HG03558 (cell line): ENCODE measurements around the gene CX3CL1.
"Not testable (repeated sequence)": the region's sequence is repeated elsewhere in the genome, so short reads cannot be mapped to it uniquely, and the experiment has no call there.

Source experiments
- ATAC-seq: cut with Tn5 transposase; IDR thresholded peaks from one replicate; pipeline ENCODE4 v1.9.1; 2021; ENCODE audit warnings: moderate number of reproducible peaks; ENCODE audit not compliant: unreplicated experiment; ENCODE audit errors: extremely low read depth

The CX3CL1 gene

GRCh38 chr16:57356547-57356946 lies 15.7 kb upstream of the CX3CL1 start:
- no peak for ATAC-seq

DNA sequence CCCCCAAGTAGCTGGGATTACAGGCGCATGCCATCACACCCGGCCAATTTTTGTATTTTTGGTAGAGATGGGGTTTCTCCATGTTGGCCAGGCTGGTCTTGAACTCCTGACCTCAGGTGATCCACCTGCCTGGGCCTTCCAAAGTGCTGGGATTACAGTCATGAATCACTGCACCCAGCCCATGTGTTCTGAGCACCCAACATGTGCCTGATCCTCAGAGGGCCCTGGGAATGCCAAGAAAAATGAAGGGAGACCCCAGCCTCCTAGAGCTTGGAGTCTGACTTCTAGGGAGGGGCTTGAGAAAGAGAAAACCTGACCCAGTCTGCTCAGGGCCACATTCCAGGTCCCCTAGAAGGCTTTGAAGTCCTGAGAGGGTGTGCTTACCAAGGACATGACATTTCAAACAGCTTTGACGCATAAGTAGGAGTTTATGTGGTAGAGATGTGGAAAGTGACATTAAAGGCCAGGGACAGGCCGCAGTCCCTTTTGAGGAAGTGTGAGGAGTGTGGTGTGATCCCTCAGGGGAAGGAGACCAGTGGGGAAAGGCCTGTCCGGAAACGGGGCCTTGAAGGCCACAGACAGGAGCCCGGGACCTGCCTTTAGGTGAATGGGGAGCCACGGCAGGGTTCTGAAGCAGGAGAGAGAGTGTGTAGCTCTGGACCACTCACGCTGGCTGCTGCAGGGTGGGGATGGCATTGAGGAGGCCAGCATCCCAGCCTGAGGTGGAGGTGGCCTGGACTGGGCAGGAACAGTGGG lies 14.8 kb upstream of the CX3CL1 start:
- ATAC-seq = no peak

DNA sequence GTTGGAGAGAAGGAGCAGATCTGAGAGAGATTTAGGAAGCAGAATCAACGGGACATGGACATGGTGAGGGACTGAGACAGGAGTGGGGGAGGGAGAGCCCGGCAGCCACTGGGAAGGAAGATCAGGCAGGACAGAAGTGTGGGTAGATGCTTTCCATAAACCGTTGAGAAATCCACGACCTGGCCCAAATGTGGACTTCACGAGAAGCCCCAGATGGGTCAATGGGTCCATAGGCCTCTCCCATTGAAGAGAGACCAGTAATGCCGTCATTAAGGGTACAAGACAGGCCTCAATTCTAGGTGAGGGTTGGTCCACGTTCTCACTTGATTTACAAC lies 14.2 kb upstream of the CX3CL1 start:
- no peak for ATAC-seq

- no peak for ATAC-seq
These were observed 13.7 kb upstream of the CX3CL1 start, which contains the start of gene CCL22 for GRCh38 chr16:57358527-57359095. TSS of gene CCL22 (plus strand) at chr16:57358783. CDS start at chr16:57358817, 34 bp downstream.

- no peak for ATAC-seq
These were observed 11.9 kb upstream of the CX3CL1 start for GRCh38 chr16:57360321-57360935.

- no peak for ATAC-seq
These were observed 10.9 kb upstream of the CX3CL1 start for GRCh38 chr16:57361404-57361803.

- ATAC-seq = no peak
These were observed 8.1 kb upstream of the CX3CL1 start for GRCh38 chr16:57364143-57364542.

DNA sequence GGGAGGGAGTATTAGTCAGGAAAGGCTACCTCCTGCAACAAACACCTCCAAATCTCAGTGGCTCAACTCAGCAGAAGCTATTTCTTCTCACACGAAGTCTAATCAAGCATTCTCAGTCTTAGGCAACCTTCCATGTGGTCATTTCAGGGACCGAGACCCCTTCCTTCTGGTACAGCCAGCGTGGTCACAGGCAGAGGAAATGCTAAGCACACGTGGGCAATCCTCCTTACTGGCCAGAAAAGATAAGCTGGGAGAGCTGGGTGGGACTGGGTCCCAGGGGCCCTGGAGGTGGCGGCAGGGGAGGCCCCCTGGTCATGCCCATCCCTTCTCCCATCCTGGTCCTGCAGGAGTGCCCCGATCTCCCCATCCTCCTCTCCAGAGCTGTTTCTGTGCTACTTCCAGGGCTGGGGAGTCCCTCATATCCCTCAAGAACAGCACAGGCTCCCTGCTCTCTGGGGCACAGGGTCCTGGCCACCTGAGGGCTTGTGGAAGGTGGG lies 5.7 kb upstream of the CX3CL1 start:
- no peak for ATAC-seq

DNA sequence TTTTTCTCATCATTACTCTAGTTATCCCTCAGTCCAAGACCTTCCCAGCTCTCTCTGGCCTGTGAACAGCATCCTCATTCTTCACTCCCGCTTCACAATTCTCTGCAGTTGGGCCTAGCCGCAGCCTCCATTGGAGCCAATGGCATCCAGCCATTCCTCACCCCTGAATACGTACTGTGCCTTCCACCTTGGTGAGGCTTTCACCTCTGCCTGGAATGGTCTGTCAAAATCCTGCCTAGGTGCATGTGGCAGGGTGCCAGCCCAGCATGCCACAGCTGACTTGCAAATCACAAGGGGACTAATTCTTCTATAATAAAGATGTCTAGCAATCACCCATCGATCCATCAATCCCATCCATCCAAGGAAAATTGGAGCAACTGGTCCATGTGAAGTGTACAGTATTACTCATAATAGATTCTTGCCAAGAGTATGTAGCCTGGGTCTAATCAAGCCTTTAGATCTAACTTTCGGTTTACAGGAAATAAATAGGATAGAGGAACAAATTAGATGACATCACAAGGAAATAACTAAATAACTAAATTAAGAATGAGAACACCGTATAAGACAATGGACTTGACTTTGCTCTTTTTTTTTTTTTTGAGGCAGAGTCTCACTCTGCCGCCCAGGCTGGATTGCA lies 5.1 kb upstream of the CX3CL1 start:
- ATAC-seq = no peak

DNA sequence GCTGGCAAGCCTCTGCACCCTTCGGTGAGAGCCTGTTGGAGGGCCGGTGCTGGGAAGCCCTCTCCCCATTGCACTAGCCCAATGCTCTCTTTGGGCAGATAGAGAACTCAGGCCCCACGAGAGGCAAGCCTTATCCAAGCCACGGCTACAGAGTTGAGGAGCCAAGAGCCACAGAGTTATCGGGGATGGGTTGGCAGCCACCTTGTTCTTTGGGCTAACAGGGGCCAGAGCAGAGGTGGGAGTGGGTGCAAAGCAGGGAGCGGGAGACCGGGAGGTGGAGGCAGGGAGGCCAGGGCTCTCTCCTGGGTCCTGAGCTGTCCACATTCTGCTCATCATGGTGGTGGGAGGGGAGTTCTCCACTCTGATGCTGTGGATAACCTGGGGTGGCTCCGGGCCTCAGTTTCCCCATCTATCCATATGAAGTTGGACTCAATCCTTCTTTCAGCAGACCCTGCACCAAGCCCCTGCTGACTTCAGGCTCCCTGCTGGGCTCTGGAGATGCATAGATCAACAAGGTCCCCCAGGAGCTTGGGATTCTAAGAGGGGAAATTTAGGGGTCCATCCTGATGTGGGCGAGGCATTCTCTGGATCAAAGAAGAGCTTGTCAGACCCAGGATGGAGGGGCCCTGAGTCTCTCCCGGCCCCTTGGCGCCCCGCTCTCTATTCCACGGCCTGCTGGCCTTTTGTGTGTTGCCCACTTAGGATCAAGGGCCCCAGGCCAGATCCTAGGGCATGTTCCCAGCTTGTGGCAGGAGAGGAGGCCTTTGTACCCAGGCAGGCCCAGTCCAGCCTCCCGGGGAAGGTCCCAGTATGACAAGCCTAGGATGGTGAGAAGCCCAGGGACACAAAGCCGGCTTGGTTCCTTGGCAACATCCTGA lies 557 bp upstream of the CX3CL1 start:
- no peak for ATAC-seq

GRCh38 chr16:57373117-57373947 lies 1.0 kb downstream of the CX3CL1 start:
- ATAC-seq = no peak

- ATAC-seq = no peak
These were observed 1.8 kb downstream of the CX3CL1 start for GRCh38 chr16:57374067-57374534.

- ATAC-seq = not testable (repeated sequence)
These were observed 2.7 kb downstream of the CX3CL1 start for GRCh38 chr16:57374925-57375465.

DNA sequence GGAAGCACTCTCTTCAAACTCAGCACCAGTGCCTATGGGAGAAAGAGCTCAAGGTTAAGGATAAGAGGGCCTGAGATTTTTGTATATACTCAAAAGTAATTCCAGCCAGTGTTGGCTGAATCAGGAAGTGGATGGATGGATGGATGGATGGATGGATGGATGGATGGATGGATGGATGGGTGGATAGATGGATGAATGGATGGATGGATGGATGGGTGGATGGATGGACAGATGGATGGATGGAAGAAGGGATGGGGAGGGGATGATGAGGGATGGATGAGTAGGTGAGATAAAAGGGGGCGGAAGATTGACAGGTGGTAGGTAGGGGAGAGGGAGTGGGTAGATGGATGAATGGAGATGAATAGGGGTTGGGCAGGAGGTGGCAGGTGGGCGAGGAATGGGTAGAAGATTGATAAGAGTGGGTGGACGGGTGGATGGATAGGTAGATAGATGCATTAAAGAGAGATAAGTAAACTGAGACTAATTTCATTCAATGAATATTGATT lies 4.1 kb downstream of the CX3CL1 start:
- no peak for ATAC-seq

DNA sequence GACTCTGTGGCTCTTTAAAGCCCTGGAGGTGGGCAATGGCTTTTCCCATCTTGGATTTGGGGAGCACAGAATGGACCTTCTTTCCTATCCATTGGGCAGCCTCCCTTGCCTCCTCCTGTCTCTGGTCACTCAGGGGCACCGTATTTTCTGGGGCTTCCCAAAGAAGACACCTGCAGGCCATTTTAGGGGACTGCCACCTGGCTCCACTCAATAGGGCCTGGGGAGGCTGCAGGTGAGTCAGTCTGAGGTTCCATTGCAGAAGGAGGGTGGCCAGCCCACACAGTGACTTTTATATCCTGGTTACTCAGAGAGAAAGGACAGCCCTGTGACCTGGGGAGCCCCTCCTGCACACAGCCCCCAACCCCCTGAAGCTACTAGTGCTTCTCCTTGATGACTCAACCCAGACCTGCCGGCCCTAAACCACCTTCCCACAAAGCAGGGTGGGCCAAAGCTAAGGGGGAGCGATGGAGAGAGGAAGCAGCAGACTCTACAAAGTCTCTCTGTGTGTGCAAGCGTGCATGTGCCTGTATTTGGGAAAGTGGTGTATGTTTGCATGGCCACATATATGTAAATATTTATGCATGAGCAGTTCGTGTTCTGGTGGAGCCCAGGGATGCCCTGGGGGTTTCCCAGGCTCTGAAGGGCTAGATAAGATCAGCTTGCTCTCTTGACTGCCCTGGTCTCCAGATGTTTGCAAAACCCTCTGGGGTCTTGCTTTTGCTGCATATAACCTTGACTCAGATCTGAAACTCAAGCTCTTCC lies 5.0 kb downstream of the CX3CL1 start:
- peak; percentile 57 for ATAC-seq

DNA sequence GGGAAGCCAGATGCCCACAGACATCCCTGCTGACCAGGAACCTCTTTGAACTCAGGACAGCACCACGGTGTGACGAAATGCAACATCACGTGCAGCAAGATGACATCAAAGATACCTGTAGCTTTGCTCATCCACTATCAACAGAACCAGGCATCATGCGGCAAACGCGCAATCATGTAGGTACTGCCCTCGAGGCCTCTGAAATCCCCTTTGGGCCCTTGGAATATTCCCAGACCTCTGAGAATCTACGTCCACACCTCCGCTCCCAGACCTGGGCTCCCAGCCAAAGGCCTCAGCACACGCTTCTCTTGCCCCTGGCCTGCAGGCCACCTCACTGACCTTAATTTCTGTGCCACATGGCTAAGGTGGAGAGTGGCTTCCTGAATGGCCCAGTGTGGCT lies 7.3 kb downstream of the CX3CL1 start:
- ATAC-seq = no peak

DNA sequence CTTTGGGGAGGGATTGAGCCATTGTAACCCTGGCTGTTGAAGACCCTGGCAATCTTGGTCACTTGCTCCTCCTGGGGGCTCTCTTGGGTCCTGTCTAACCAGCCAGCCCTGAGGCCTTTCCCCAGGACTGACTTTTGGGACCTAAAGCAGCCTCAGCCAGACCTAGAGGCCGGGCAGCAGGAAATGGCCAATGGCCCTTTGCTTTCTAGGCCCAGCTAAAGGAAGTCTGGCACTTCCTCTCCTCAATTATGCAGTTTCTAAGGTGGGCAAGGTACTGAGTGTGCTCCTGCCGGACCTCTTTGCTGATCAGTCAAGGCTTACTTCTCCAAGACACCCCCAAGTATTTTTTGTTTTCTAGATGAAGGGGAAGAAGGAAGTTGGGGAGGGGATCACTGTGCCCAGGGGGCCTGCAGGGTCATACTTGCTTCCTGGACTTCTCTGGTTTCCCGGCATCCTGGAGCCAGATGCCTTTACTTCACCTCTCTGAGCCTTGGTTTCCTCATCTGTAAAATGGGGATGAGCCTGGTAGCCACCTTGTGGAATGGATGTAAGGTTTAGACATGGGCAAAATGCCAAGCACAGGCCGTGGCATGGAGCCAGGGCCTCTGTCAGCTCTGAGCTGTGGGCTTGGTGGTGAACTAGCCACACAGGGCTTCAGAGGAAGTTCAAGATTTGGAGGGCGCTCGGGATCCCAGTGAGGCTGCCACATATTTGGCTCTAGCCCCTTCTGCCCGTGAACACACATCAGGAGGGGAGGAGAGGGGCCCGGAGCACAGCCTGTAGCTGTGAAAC lies 8.6 kb downstream of the CX3CL1 start:
- no peak for ATAC-seq
